NCI-H510A treated with DMSO at 0.1 percent for 48 hours (cell line): ENCODE data around the gene RPA4.
"Not testable (repeated sequence)": the region's sequence is repeated elsewhere in the genome, so short reads cannot be mapped to it uniquely, and the experiment has no call there.

ENCODE experiments used
- DNase-seq: peaks from one replicate; lab custom pipeline; 2025; lab: John Stamatoyannopoulos, UW

The RPA4 gene

DNA sequence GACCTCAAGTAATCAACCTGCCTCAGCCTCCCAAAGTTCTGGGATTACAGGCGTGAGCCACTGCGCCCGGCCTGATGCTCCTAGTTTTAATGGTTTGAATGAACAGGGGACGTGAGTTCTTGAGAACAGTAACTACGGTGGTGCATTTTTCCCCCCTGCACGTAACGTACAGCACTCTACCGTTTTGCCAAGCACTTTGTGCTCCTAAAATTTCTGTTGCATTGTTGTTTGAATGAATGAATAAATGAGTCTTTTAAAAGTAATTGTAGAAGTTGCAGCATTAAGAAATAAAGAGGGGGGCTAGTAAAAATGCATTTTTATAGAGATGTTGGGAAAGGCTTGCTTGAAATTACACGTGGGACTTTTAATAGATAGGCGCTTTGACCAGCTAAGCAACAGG is at the start of gene RPA4:
RPA4 (plus strand) TSS at position 301 of the 400 bp plus-strand sequence. CDS start 403 bp downstream, outside the sequence.
- DNase-seq: no peak

- DNase-seq: no peak
These were observed 49.6 kb upstream of the RPA4 start for GRCh38 chrX:96834137-96834536.

- DNase-seq: no peak
These were observed 47.9 kb upstream of the RPA4 start for GRCh38 chrX:96835660-96836289.

GRCh38 chrX:96837808-96838207 is 45.9 kb upstream of the RPA4 start:
- DNase-seq: no peak

GRCh38 chrX:96838537-96838936 is 45.2 kb upstream of the RPA4 start:
- no peak for DNase-seq

- DNase-seq: no peak
These were observed 42.4 kb upstream of the RPA4 start for GRCh38 chrX:96841325-96841724.

- not testable (repeated sequence) for DNase-seq
These were observed 41.8 kb upstream of the RPA4 start for GRCh38 chrX:96841866-96842265.

GRCh38 chrX:96843566-96843965 is 40.1 kb upstream of the RPA4 start:
- no peak for DNase-seq

GRCh38 chrX:96846841-96847240 is 36.9 kb upstream of the RPA4 start:
- DNase-seq: no peak

DNA sequence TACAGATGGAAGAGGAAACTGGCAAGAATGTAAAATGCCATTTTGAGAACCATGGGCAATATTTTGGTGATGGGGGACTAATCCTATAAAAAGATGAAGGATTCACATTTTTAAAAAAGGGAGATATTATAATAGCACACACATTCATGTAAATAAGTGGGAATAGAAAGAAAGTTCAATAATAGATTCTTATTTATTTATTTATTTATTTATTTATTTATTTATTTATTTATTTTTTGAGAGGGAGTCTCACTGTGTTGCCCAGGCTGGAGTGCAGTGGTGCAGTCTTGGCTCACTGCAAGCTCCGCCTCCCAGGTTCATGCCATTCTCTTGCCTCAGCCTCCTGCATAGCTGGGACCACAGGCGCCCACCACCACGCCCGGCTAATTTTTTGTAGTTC is 24.3 kb upstream of the RPA4 start:
- DNase-seq: not testable (repeated sequence)

DNA sequence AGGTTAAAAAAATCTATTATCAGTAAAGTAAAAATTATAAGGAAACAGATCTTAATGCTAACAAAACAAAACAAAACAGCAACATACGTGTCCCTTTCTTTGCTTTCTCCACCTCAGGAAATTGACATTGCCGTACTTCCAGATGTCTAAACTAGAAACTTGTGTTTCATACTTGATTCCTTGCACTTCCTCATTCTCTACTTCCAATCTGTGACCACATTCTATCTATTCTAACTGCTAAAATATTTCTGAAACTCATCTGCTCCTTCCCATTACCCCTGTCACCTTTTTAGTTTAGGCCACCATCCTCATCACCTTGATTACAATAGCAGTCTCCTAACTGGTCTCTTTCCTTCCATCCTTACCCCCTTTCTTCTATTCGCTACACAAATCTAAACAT is 22.5 kb upstream of the RPA4 start:
- DNase-seq: no peak

GRCh38 chrX:96861661-96862060 is 22.0 kb upstream of the RPA4 start:
- no peak for DNase-seq

DNA sequence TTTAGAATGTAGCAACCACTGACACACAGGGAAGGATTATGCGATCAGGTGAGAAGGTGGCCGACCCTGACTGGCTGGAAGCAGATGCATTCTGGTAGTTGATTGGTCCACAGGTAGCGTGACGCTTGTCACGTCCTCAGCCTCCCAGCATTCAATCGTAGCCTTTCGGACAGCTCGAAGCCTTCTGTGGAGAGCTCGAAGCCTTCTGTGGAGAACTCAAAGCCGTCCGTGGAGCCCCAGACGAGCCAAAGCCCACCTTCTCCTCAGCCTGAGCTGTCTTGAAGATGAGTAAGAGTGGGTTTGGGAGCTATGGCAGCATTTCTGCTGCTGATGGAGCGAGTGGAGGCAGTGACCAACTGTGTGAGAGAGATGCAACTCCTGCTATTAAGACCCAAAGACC is 319 bp downstream of the RPA4 start:
- DNase-seq: no peak

DNA sequence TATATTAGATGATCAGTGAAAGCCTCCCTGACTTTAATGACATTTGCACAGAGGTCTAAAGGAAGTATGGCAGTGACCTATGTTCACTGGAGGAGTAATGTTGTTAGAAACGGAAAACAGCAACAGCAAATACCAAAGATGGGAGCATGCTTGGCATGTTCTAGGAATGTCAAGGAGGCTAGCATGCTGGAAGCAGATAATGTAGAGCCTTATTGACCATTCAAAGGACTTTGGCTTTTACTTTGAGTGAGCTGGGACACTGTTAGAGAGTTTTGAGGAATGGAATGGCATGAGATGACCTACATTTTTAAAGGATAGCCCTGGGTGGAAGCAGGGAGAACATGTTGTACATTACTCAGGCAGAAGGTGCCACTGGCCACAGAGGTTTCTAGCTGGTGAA is 6.0 kb downstream of the RPA4 start:
- DNase-seq: no peak

DNA sequence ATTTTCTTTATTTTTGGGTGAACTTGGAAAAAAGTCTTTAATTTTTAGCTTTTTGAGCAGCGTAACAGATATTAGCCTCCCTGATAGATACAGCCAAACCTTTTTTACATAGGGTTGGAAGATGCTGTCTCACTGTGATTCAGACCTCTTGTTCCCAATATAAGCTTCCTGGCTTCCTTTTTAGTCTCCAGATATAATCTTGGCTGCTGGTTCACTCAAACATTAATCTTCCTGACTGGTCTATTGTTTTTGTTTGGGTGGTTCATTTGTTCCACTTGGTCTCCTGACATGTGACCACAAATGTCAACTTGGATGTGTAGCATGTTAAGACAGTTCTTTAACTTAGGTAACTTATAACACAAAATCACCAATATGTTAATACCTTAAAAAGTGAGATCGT is 23.0 kb downstream of the RPA4 start:
- DNase-seq: no peak

- DNase-seq: no peak
These were observed 24.0 kb downstream of the RPA4 start for GRCh38 chrX:96907516-96908272.

DNA sequence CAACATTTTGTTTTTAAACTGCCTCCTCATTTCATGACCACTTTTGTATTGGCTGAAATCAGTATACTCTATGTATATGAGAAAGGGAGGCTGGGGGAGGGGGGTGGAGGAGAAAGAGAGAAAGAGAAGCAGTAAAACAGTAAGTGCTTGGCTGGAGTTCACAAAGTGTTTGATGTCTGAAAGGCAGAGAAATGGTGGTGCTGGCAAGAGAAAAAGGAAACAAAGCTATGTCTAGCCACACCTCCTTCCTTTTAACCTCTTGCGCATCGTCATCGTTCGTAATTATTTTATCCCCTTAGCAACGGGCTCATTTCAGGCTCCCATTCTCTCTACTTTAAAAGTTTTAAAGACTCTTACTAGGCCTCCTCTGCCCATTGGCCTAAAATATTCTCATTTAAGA is 25.6 kb downstream of the RPA4 start:
- no peak for DNase-seq

- no peak for DNase-seq
These were observed 35.2 kb downstream of the RPA4 start for GRCh38 chrX:96918864-96919263.

DNA sequence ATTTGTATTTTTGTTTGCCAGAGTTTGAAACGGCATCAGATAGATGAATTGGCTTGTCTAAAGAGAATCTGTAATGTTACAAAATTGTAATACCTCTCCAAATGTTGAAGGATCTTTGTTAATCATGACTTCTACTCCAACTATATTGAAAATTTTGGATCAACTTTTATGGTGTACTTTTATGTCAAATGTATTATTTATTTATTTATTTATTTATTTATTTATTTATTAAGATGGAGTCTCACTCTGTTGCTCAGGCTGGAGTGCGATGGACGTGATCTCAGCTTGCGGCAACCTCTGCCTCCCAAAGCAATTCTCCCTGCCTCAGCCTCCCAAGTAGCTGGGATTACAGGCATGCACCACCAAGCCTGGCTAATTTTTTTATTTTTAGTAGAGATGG is 36.0 kb downstream of the RPA4 start:
- DNase-seq: no peak

GRCh38 chrX:96924581-96924980 is 40.9 kb downstream of the RPA4 start:
- no peak for DNase-seq

DNA sequence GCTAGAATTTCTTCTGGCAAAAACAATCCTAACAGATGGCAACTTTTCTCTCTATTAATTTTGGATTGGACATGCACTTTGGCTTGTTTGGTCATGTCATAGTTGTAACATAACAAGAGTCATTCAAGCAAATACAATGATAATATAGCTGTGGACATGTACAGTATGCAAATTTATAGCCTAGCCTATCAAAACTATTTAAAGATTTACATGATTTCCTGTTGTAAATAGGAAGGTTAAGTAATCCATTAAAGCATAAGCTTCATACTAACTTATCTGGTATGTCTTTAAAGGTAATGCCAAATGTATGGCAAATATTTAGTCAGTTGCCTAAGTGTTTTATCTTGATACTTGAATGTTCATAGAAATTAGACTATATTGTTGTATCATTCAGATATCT is 45.3 kb downstream of the RPA4 start:
- no peak for DNase-seq
